Smooth muscle cell of the brain vasculature (primary cell): ENCODE measurements around the gene LRRC41.
"Not testable (repeated sequence)": the region's sequence is repeated elsewhere in the genome, so short reads cannot be mapped to it uniquely, and the experiment has no call there.

Source experiments
- DNase-seq: peaks from one replicate; pipeline ENCODE4 v3.0.0-alpha.2; 2012; ENCODE audit warnings: low read depth, low spot score

LRRC41 gene

GRCh38 chr1:46244656-46245371 lies 58.6 kb downstream of the LRRC41 start:
- no peak for DNase-seq

- not testable (repeated sequence) for DNase-seq
These were observed 59.6 kb downstream of the LRRC41 start for GRCh38 chr1:46243831-46244230.

GRCh38 chr1:46242918-46243317 lies 60.5 kb downstream of the LRRC41 start:
- no peak for DNase-seq

GRCh38 chr1:46241733-46242132 lies 61.7 kb downstream of the LRRC41 start:
- not testable (repeated sequence) for DNase-seq

- not testable (repeated sequence) for DNase-seq
These were observed 64.6 kb downstream of the LRRC41 start for GRCh38 chr1:46238865-46239264.

- no peak for DNase-seq
These were observed 66.5 kb downstream of the LRRC41 start for GRCh38 chr1:46236882-46237281.

GRCh38 chr1:46231231-46231630 lies 72.2 kb downstream of the LRRC41 start:
- DNase-seq: not testable (repeated sequence)
